Measurements from ENCODE around the gene MYO15B. TPM values are rescaled to one million over a fixed set of nuclear protein-coding genes. Genes with fewer than 3 reads are reported as not detected.

The MYO15B gene
- total RNA-seq, 4 donors from 2014 or later: 64.9 to 209 (median 120) TPM

- no peaks in the 10 kb centered on the region for H3K27me3 ChIP-seq
- H3K9me3 ChIP-seq: no peaks in the 10 kb centered on the region
- 46 to 57% methylated on average over 5 to 7 of the region's 7 CpGs for WGBS, 2 donors
- H3K4me1 ChIP-seq: peaks cover 71 to 87% of the 10 kb centered on the region in 2 donors
- TF ChIP-seq POLR2A (IDR thresholded peaks at IDR 0.05): peak; percentile 22 to 23
- TF ChIP-seq, protein P1, sequence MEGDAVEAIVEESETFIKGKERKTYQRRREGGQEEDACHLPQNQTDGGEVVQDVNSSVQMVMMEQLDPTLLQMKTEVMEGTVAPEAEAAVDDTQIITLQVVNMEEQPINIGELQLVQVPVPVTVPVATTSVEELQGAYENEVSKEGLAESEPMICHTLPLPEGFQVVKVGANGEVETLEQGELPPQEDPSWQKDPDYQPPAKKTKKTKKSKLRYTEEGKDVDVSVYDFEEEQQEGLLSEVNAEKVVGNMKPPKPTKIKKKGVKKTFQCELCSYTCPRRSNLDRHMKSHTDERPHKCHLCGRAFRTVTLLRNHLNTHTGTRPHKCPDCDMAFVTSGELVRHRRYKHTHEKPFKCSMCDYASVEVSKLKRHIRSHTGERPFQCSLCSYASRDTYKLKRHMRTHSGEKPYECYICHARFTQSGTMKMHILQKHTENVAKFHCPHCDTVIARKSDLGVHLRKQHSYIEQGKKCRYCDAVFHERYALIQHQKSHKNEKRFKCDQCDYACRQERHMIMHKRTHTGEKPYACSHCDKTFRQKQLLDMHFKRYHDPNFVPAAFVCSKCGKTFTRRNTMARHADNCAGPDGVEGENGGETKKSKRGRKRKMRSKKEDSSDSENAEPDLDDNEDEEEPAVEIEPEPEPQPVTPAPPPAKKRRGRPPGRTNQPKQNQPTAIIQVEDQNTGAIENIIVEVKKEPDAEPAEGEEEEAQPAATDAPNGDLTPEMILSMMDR (IDR thresholded peaks at IDR 0.05): no peak
- intact Hi-C loops (cut with DNase I): no loop called here
- peak overlapping the region; percentile 96 to 98 (median 97) for H3K27ac ChIP-seq
- DNase-seq: peak; percentile 82 to 86
- H3K36me3 ChIP-seq: no peaks in the 10 kb centered on the region
- H3K4me3 ChIP-seq (replicated peaks in 1 of 3): no peak overlapping the region
Measured at GRCh38 chr17:75642182-75642783, 54.7 kb downstream of the MYO15B start.

DNA sequence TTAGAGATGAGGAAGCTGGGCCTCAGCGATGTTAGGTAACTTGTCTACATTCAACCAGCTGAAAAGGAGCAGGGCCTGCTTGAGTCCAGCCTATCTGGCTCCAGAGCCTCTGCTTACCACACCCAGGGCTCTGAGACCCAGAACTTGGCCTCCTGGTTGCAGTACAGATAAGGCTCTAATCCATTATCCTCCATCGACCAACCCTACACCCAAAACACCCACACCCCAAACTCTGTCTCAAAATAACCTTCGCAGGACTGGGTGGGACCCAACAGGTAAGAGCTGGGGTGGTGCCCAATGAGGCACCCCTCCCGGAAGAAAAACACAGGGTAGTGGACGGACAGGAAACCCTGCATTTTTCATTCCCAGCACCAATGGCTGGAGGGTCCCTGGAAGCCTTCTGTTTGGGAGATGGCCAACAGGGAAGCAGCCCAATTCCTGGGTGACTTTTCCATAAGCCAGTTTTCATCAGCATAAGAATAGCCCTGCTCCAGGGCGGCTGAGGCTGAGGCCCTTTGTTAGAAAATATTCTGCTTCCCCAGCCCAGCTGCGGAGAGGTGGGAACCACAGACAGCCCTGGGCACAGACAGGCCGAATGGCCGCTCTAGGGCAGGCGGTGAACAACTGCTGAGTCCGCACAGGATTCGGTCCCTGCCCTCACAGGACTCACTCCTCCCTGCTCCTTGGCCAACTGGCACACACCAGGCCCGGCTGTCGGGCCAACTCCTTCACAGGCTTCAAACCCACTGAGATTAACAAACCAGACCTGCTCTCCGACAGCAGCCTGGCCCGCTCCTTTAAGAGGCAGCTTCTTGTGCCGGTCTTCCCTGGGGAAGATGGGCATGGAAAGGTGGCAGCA is 55.4 kb downstream of the MYO15B start:
- Histone ChIP-seq H3K4me1 (peaks cover 66 to 80% of the 10 kb centered on the region in 2 donors), H3K9me3 (no peaks in the 10 kb centered on the region), H3K4me3 (replicated peaks in 1 of 3) (no peak overlapping the region), H3K36me3 (no peaks in the 10 kb centered on the region), H3K27me3 (no peaks in the 10 kb centered on the region), H3K27ac (peak overlapping the region; percentile 96 to 98 (median 97))
- DNase-seq: peak; percentile 71 to 83
- 72% methylated on average over 9 to 14 of the region's 17 CpGs for WGBS, 2 donors
- TF ChIP-seq, protein P1 (IDR thresholded peaks at IDR 0.05): no peak
- TF ChIP-seq POLR2A (IDR thresholded peaks at IDR 0.05): peak in 1 of 2 donors; percentile 44
- intact Hi-C loops (cut with DNase I): no loop called here

DNA sequence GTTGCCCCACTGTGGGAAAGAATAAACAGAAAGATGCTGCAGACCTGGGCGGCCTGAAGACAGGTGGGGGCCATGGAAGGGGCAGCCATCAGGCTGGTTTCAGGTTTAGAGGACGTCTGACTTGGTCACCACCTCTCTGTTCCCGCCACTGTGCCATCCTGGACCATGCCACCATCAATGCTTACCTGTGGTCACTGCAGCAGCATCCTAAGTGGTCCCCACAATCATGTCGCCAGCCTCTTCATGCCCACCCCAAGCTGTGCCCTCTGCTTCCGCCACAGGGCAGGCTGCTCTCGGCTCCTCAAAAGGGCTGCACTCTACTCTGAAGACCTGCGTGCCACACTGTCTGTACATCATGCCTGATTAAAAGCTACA is 56.0 kb downstream of the MYO15B start:
- TF ChIP-seq, protein P1 (IDR thresholded peaks at IDR 0.05): no peak
- no peak for TF ChIP-seq POLR2A (IDR thresholded peaks at IDR 0.05)
- H3K9me3 ChIP-seq: no peaks in the 10 kb centered on the region
- no peaks in the 10 kb centered on the region for H3K27me3 ChIP-seq
- peaks cover 62 to 74% of the 10 kb centered on the region in 2 donors for H3K4me1 ChIP-seq
- H3K27ac ChIP-seq: peak overlapping the region; percentile 96 to 98 (median 97)
- WGBS, 2 donors: 85 to 92% methylated on average over 7 of the region's 7 CpGs
- H3K4me3 ChIP-seq (replicated peaks in 1 of 3): no peak overlapping the region
- intact Hi-C loops (cut with DNase I): no loop called here
- DNase-seq: no peak
- H3K36me3 ChIP-seq: no peaks in the 10 kb centered on the region

DNA sequence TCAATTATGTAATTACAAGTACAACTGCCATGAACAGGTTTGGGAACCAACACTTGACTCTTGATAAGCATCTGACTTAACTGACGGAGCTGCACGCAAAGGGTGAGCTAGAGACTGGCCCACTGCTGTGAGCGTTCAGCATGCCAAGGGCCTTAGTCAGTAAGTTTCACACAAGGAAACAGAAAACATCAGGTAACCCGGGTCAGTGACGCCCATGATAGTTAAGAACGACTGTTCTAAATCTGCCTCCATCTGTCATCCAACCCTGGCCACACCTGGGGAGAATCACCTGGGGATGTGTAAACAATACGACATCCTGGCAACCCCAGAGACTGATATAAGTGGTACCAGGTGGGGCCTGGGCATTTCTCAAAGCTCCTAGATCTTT is 57.9 kb downstream of the MYO15B start:
- peak; percentile 78 to 84 for DNase-seq
- peaks cover 5 to 8% of the 10 kb centered on the region in 2 donors for H3K36me3 ChIP-seq
- no peak overlapping the region for H3K4me3 ChIP-seq (replicated peaks in 1 of 3)
- peaks cover 44 to 57% of the 10 kb centered on the region in 2 donors for H3K4me1 ChIP-seq
- intact Hi-C loops (cut with DNase I): no loop called here
- 39 to 56% methylated on average over 7 of the region's 7 CpGs for WGBS, 2 donors
- H3K27ac ChIP-seq: peak overlapping the region; percentile 96 to 98 (median 97)
- H3K9me3 ChIP-seq: no peaks in the 10 kb centered on the region
- peak in 1 of 2 donors; percentile 27 for TF ChIP-seq POLR2A (IDR thresholded peaks at IDR 0.05)
- TF ChIP-seq, protein P1 (IDR thresholded peaks at IDR 0.05): no peak
- H3K27me3 ChIP-seq: no peaks in the 10 kb centered on the region
